HepG2 (cell line): ENCODE results near the gene SEZ6. TPM values are rescaled to one million over a fixed set of nuclear protein-coding genes. Genes with fewer than 3 reads are reported as not detected.

Source experiments
- ATAC-seq: fragments of 200-7000 bp; cut with Tn5 transposase; 3 replicates; pipeline ENCODE4 v1.9.1; 2020; ENCODE audit warnings: mild to moderate bottlenecking, moderate library complexity
- BruUV-seq: library from RNA; stranded (reverse); fragments of 400-500 nt; replicated peaks from 2 replicates; lab custom pipeline; 2021; lab: Mats Ljungman, UMichigan
- CTCF ChIA-PET: fragments of 300-600 bp; formaldehyde crosslinking; extraction: SDS; loops from one replicate; lab custom pipeline; 2021; ENCODE audit warnings: low total read pairs, inconsistent platforms, low intra/inter-chr PET ratio; lab: Yijun Ruan, JAX
- POLR2A ChIA-PET: fragments of 350-600 bp; sonication (Branson Sonifier 250); formaldehyde crosslinking; loops from one replicate; lab custom pipeline; 2020; ENCODE audit warnings: antibody characterized with exemption, inconsistent platforms; lab: Yijun Ruan, JAX
- DNase-seq: peaks from one replicate; pipeline ENCODE4 v3.0.0-alpha.2; 2015; ENCODE audit warnings: low spot score
- FAIRE-seq: peaks from 3 replicates; lab custom pipeline; 2011; peaks lifted over from hg19 to GRCh38; lab: Jason Lieb, UNC
- H2AFZ ChIP-seq: one replicate; pipeline ENCODE4 v1.6.1; 2011; ENCODE audit warnings: low read length, inconsistent platforms
- H3K27ac ChIP-seq: fragments of 300-600 bp; 3 replicates; pipeline ENCODE4 v1.8.0; 2011; ENCODE audit warnings: mixed run types, mild to moderate bottlenecking, mixed read lengths, low read length, inconsistent platforms; ENCODE audit not compliant: insufficient read depth; ENCODE audit errors: extremely low read length
- H3K27me3 ChIP-seq, 2 experiments: fragments of 200-600 bp in 1 of 2; 2 replicates in 1 of 2; 3 replicates in 1 of 2; pipeline versions ENCODE4 v1.6.0 to v1.8.0; 2011; ENCODE audit warnings: low read length in 2 of 2, mild to moderate bottlenecking in 2 of 2, moderate library complexity in 2 of 2, inconsistent platforms in 1 of 2; ENCODE audit not compliant: insufficient read depth in 2 of 2, control insufficient read depth in 1 of 2
- H3K36me3 ChIP-seq, 2 experiments: fragments of 200-600 bp in 1 of 2; replicated peaks in 1 of 2; 2 replicates in 1 of 2; 3 replicates in 1 of 2; pipeline versions ENCODE4 v1.5.1 to v1.8.0; 2011; ENCODE audit warnings: low read length in 2 of 2, inconsistent platforms in 1 of 2; ENCODE audit not compliant: insufficient read depth in 2 of 2, control insufficient read depth in 1 of 2
- H3K4me1 ChIP-seq: 2 replicates; pipeline ENCODE4 v1.5.1; 2012; ENCODE audit warnings: low read length, inconsistent platforms; ENCODE audit not compliant: insufficient read depth
- H3K4me2 ChIP-seq: 2 replicates; pipeline ENCODE4 v1.6.0; 2011; ENCODE audit warnings: low read depth, low read length, inconsistent platforms
- H3K4me3 ChIP-seq, 3 experiments: fragments of 200-600 bp in 1 of 3; sonication (generic), shearing (Covaris generic) in 1 of 3; replicated peaks in 1 of 3; 2 replicates each; pipeline ENCODE4 v1.5.1; 2011 to 2016; ENCODE audit warnings: low read length in 3 of 3, inconsistent platforms in 2 of 3, low read depth in 2 of 3, mild to moderate bottlenecking in 2 of 3, control low read depth in 1 of 3, mixed read lengths in 1 of 3; ENCODE audit not compliant: insufficient read depth in 1 of 3
- H3K79me2 ChIP-seq: one replicate; pipeline ENCODE4 v1.6.1; 2011; ENCODE audit warnings: low read length, inconsistent platforms; ENCODE audit not compliant: insufficient read depth
- H3K9ac ChIP-seq: 2 replicates; pipeline ENCODE4 v1.6.0; 2011; ENCODE audit warnings: mild to moderate bottlenecking, low read depth, low read length, inconsistent platforms; ENCODE audit not compliant: insufficient read depth
- H3K9me3 ChIP-seq: 2 replicates; pipeline ENCODE4 v1.5.1; 2012; ENCODE audit warnings: mild to moderate bottlenecking, low read length
- H4K20me1 ChIP-seq: 2 replicates; pipeline ENCODE4 v1.6.0; 2011; ENCODE audit warnings: inconsistent platforms, mild to moderate bottlenecking, low read length, moderate library complexity; ENCODE audit not compliant: insufficient read depth
- ARNT ChIP-seq: fragments of 450-650 bp; IDR thresholded peaks from 2 replicates; pipeline ENCODE4 v1.6.1; 2017
- GATAD1 ChIP-seq: IDR thresholded peaks from 2 replicates; pipeline ENCODE4 v1.6.1; 2016; ENCODE audit warnings: missing genetic modification reagents, missing compliant biosample characterization
- MTF2 ChIP-seq: sonication (generic); formaldehyde crosslinking; IDR thresholded peaks from 2 replicates; pipeline ENCODE4 v1.5.0; 2020; ENCODE audit warnings: missing genetic modification reagents, borderline replicate concordance
- ZBTB1 ChIP-seq: sonication (generic); formaldehyde crosslinking; IDR thresholded peaks from 2 replicates; pipeline ENCODE4 v1.4.0; 2020; ENCODE audit warnings: missing genetic modification reagents, borderline replicate concordance
- ZNF124 ChIP-seq: sonication (generic); formaldehyde crosslinking; IDR thresholded peaks from 2 replicates; pipeline ENCODE4 v1.4.0; 2020; ENCODE audit warnings: missing genetic modification reagents
- ZNF136 ChIP-seq: sonication (generic); formaldehyde crosslinking; IDR thresholded peaks from 2 replicates; pipeline ENCODE4 v1.8.1; 2022; ENCODE audit warnings: low read depth, mild to moderate bottlenecking, moderate library complexity, missing genetic modification reagents
- ZNF30 ChIP-seq: sonication (generic); formaldehyde crosslinking; IDR thresholded peaks from 2 replicates; pipeline ENCODE4 v1.5.0; 2020; ENCODE audit warnings: mild to moderate bottlenecking, missing genetic modification reagents
- ZNF33B ChIP-seq: sonication (generic); formaldehyde crosslinking; IDR thresholded peaks from 2 replicates; pipeline ENCODE4 v1.5.1; 2020; ENCODE audit warnings: mild to moderate bottlenecking, missing genetic modification reagents
- ZNF616 ChIP-seq: sonication (generic); formaldehyde crosslinking; IDR thresholded peaks from 2 replicates; pipeline ENCODE4 v1.5.0; 2020; ENCODE audit warnings: low read depth, mild to moderate bottlenecking, missing genetic modification reagents
- WGBS: methylation state at CpG from one replicate; pipeline ENCODE4 v1.1.6; 2017; ENCODE audit warnings: low lambda C conversion rate; 5-methylcytosine and 5-hydroxymethylcytosine counted together
- in situ Hi-C: cut with HindIII; loops from 2 replicates; pipeline ENCODE4 v1.10.0; 2017; ENCODE audit warnings: low pct_unique_long_range_greater_than_20kb; ENCODE audit not compliant: extremely low pct_ligation_motif_present
- intact Hi-C: fragments of 100-400 bp; cut with micrococcal nuclease; formaldehyde crosslinking; loops from one replicate; pipeline ENCODE4 v1.10.0; 2022; ENCODE audit not compliant: unreplicated experiment
- polyA plus RNA-seq, 8 experiments: library from polyadenylated mRNA; depleted of rRNA in 3 of 8; stranded (reverse) in 7 of 8; unstranded in 1 of 8; fragments of >200 nt; fragmentation: Illumina TruSeq in 4 of 8; extraction: Trizol in 4 of 8; gene quantifications; 2 replicates each; pipeline versions ENCODE4 v1.2.1 to v1.2.3, GENCODE V29; 2011 to 2016; ENCODE audit warnings: low read depth in 4 of 8, missing spikeins in 1 of 8, mixed read lengths in 1 of 8; ENCODE audit not compliant: insufficient read depth in 1 of 8
- total RNA-seq, 5 experiments: library from RNA; depleted of rRNA; stranded (reverse); fragments of >200 nt; fragmentation: Illumina TruSeq; extraction: Trizol; gene quantifications; 2 replicates each; pipeline ENCODE4 v1.2.3, GENCODE V29; 2016; ENCODE audit warnings: low read depth in 1 of 5
- TF ChIP-seq, protein P1 (sequence below): sonication (generic); formaldehyde crosslinking; IDR thresholded peaks from 2 replicates; pipeline ENCODE4 v1.9.0; 2021; ENCODE audit warnings: missing genetic modification reagents, borderline replicate concordance
- TF ChIP-seq, protein P2 (sequence below): sonication (generic); formaldehyde crosslinking; IDR thresholded peaks from 2 replicates; pipeline ENCODE4 v1.4.0; 2020; ENCODE audit warnings: mild to moderate bottlenecking, missing genetic modification reagents

The SEZ6 gene
- total and polyA plus RNA-seq, 2 of the 13 experiments (the other 11 are each of a cell fraction or from before 2014, with no cell fraction given) = not detected

DNA sequence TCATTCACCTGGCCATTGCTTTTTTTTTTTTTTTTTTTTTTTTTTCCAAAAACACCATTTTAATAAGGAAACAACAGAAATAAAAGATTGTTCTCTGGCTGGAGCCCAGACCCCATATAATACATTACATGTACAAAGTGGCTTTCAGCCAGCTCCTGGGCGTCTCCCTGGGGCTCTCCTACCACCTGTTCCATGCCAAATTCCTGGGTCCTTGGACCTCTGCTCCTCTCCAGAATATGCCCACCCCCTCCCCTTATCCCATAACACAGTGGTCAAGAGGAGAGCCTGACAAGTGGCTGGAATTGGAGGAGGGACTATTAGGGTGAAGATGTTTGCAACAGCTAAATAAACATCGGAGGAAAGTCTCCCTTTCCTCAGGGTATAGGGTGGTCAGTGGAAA, 50.9 kb downstream of the SEZ6 start:
- FAIRE-seq = no peak
- TF ChIP-seq ZNF33B (CRISPR knock-in tag) = no peak
- no peak for TF ChIP-seq ZNF136 (CRISPR knock-in tag)
- no peak for TF ChIP-seq ZNF30 (CRISPR knock-in tag)
- no peak for TF ChIP-seq ZNF124 (CRISPR knock-in tag)
- TF ChIP-seq, protein P1, sequence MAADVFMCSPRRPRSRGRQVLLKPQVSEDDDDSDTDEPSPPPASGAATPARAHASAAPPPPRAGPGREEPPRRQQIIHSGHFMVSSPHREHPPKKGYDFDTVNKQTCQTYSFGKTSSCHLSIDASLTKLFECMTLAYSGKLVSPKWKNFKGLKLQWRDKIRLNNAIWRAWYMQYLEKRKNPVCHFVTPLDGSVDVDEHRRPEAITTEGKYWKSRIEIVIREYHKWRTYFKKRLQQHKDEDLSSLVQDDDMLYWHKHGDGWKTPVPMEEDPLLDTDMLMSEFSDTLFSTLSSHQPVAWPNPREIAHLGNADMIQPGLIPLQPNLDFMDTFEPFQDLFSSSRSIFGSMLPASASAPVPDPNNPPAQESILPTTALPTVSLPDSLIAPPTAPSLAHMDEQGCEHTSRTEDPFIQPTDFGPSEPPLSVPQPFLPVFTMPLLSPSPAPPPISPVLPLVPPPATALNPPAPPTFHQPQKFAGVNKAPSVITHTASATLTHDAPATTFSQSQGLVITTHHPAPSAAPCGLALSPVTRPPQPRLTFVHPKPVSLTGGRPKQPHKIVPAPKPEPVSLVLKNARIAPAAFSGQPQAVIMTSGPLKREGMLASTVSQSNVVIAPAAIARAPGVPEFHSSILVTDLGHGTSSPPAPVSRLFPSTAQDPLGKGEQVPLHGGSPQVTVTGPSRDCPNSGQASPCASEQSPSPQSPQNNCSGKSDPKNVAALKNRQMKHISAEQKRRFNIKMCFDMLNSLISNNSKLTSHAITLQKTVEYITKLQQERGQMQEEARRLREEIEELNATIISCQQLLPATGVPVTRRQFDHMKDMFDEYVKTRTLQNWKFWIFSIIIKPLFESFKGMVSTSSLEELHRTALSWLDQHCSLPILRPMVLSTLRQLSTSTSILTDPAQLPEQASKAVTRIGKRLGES (CRISPR knock-in tag) = no peak
- TF ChIP-seq ZNF616 (CRISPR knock-in tag) = no peak
- TF ChIP-seq ARNT = no peak
- no peak for TF ChIP-seq GATAD1 (CRISPR knock-in tag)
- no peak for TF ChIP-seq MTF2 (CRISPR knock-in tag)
- TF ChIP-seq, protein P2, sequence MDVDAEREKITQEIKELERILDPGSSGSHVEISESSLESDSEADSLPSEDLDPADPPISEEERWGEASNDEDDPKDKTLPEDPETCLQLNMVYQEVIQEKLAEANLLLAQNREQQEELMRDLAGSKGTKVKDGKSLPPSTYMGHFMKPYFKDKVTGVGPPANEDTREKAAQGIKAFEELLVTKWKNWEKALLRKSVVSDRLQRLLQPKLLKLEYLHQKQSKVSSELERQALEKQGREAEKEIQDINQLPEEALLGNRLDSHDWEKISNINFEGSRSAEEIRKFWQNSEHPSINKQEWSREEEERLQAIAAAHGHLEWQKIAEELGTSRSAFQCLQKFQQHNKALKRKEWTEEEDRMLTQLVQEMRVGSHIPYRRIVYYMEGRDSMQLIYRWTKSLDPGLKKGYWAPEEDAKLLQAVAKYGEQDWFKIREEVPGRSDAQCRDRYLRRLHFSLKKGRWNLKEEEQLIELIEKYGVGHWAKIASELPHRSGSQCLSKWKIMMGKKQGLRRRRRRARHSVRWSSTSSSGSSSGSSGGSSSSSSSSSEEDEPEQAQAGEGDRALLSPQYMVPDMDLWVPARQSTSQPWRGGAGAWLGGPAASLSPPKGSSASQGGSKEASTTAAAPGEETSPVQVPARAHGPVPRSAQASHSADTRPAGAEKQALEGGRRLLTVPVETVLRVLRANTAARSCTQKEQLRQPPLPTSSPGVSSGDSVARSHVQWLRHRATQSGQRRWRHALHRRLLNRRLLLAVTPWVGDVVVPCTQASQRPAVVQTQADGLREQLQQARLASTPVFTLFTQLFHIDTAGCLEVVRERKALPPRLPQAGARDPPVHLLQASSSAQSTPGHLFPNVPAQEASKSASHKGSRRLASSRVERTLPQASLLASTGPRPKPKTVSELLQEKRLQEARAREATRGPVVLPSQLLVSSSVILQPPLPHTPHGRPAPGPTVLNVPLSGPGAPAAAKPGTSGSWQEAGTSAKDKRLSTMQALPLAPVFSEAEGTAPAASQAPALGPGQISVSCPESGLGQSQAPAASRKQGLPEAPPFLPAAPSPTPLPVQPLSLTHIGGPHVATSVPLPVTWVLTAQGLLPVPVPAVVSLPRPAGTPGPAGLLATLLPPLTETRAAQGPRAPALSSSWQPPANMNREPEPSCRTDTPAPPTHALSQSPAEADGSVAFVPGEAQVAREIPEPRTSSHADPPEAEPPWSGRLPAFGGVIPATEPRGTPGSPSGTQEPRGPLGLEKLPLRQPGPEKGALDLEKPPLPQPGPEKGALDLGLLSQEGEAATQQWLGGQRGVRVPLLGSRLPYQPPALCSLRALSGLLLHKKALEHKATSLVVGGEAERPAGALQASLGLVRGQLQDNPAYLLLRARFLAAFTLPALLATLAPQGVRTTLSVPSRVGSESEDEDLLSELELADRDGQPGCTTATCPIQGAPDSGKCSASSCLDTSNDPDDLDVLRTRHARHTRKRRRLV (CRISPR knock-in tag) = no peak
- TF ChIP-seq ZBTB1 = no peak
- TF ChIP-seq, all 625 proteins: peak for 0
- H3K4me1 ChIP-seq = peaks cover 11% of the 10 kb centered on the region
- H3K4me2 ChIP-seq = no peak overlapping the region
- peaks cover 9% of the 10 kb centered on the region for H3K79me2 ChIP-seq
- in situ Hi-C loops (no loop called here), intact Hi-C loops (no loop called here)
- POLR2A ChIA-PET = no interaction called here
- no peak overlapping the region for H3K4me3 ChIP-seq
- no TSS peak for BruUV-seq
- no peaks in the 10 kb centered on the region for H4K20me1 ChIP-seq
- CTCF ChIA-PET = no interaction called here
- no peak for DNase-seq
- no peak overlapping the region for H2AFZ ChIP-seq
- no peak for ATAC-seq
- H3K27ac ChIP-seq = no peak overlapping the region
- H3K9ac ChIP-seq = no peak overlapping the region
- 78% methylated on average over 2 of the region's 2 CpGs for WGBS
- no peaks in the 10 kb centered on the region for H3K36me3 ChIP-seq
- H3K9me3 ChIP-seq = no peaks in the 10 kb centered on the region
- H3K27me3 ChIP-seq = no peaks in the 10 kb centered on the region; a peak in 1 of 5 replicates
